Measurements from ENCODE around the gene CEP85L.

- no peak for TF ChIP-seq CTCF (IDR thresholded peaks at IDR 0.05)
- TF ChIP-seq POLR2A (IDR thresholded peaks at IDR 0.05): no peak
Observed at GRCh38 chr6:118542184-118542952, 109.0 kb downstream of the CEP85L start.
